CD14-positive monocyte (primary cell): ENCODE data around the gene OBSCN. TPM values are rescaled to one million over a fixed set of nuclear protein-coding genes. Genes with fewer than 3 reads are reported as not detected.

Experiments used
- DNase-seq, 3 donors: peaks; one replicate each; pipeline ENCODE4 v3.0.0-alpha.2; 2011 to 2022
- H2AFZ ChIP-seq: 2 replicates; pipeline ENCODE4 v1.6.0; 2012; ENCODE audit warnings: mild to moderate bottlenecking, low read depth, low read length, inconsistent platforms; ENCODE audit not compliant: insufficient read depth, poor library complexity, severe bottlenecking
- H3K27ac ChIP-seq, 2 donors: 1 replicate in 1 of 2; 2 replicates in 1 of 2; pipeline ENCODE4 v1.5.1; 2012 to 2013; ENCODE audit warnings: low read length in 2 of 2, control low read depth in 1 of 2, inconsistent platforms in 1 of 2, low read depth in 1 of 2, mild to moderate bottlenecking in 1 of 2
- H3K27me3 ChIP-seq, 2 donors: one replicate each; pipeline versions ENCODE4 v1.6.0 to v1.6.1; 2011 to 2013; ENCODE audit warnings: low read length in 2 of 2; ENCODE audit not compliant: control insufficient read depth in 2 of 2, insufficient read depth in 2 of 2
- H3K36me3 ChIP-seq, 2 donors: replicated peaks in 1 of 2; 1 replicate in 1 of 2; 2 replicates in 1 of 2; pipeline versions ENCODE4 v1.5.1 to v1.6.1; 2012 to 2013; ENCODE audit warnings: low read length in 2 of 2, control low read depth in 1 of 2, inconsistent platforms in 1 of 2, mild to moderate bottlenecking in 1 of 2; ENCODE audit not compliant: insufficient read depth in 2 of 2, control insufficient read depth in 1 of 2
- H3K4me1 ChIP-seq, 2 donors: 1 replicate in 1 of 2; 2 replicates in 1 of 2; pipeline versions ENCODE4 v1.5.1 to v1.6.1; 2012 to 2013; ENCODE audit warnings: low read length in 2 of 2, control low read depth in 1 of 2, inconsistent platforms in 1 of 2, mild to moderate bottlenecking in 1 of 2, moderate library complexity in 1 of 2; ENCODE audit not compliant: insufficient read depth in 2 of 2, control insufficient read depth in 1 of 2
- H3K4me2 ChIP-seq: replicated peaks from 2 replicates; pipeline ENCODE3; 2012; ENCODE audit warnings: low read length, moderate library complexity, mild to moderate bottlenecking; ENCODE audit not compliant: poor library complexity, severe bottlenecking; ENCODE audit errors: extremely low read depth
- H3K4me3 ChIP-seq, 3 experiments: fragments of 200-600 bp in 1 of 3; sonication (generic) in 1 of 3; replicated peaks in 1 of 3; 1 replicate in 2 of 3; 2 replicates in 1 of 3; pipeline ENCODE4 v1.5.1; 2011 to 2013; ENCODE audit warnings: low read length in 3 of 3, mild to moderate bottlenecking in 3 of 3, control low read depth in 2 of 3, low read depth in 2 of 3, inconsistent platforms in 1 of 3, moderate library complexity in 1 of 3
- H3K79me2 ChIP-seq: 2 replicates; pipeline ENCODE4 v1.6.0; 2012; ENCODE audit warnings: mild to moderate bottlenecking, control low read depth, inconsistent platforms, low read length, moderate library complexity; ENCODE audit not compliant: insufficient read depth
- H3K9ac ChIP-seq: 2 replicates; pipeline ENCODE4 v1.6.0; 2017; ENCODE audit warnings: low read length, mild to moderate bottlenecking; ENCODE audit not compliant: insufficient read depth, poor library complexity, severe bottlenecking
- H3K9me3 ChIP-seq, 2 donors: replicated peaks in 1 of 2; 1 replicate in 1 of 2; 2 replicates in 1 of 2; pipeline versions ENCODE4 v1.5.1 to v1.6.1; 2012 to 2013; ENCODE audit warnings: low read length in 2 of 2, control low read depth in 1 of 2; ENCODE audit not compliant: control insufficient read depth in 1 of 2, insufficient read depth in 1 of 2
- H4K20me1 ChIP-seq: 2 replicates; pipeline ENCODE4 v1.6.0; 2012; ENCODE audit warnings: mild to moderate bottlenecking, low read length, control low read depth, moderate library complexity; ENCODE audit not compliant: insufficient read depth
- H3K27ac Mint-ChIP-seq, 7 donors: one replicate each; pipeline ENCODE4 v1.8.0; 2020; ENCODE audit warnings: mild to moderate bottlenecking in 7 of 7, mixed read lengths in 7 of 7, moderate library complexity in 6 of 7, inconsistent platforms in 2 of 7
- H3K27me3 Mint-ChIP-seq, 3 donors: one replicate each; pipeline ENCODE4 v1.8.0; 2021 to 2022; ENCODE audit warnings: low read depth in 3 of 3, mild to moderate bottlenecking in 3 of 3, mixed read lengths in 3 of 3, moderate library complexity in 3 of 3, inconsistent platforms in 1 of 3
- H3K36me3 Mint-ChIP-seq, 2 donors: one replicate each; pipeline ENCODE4 v1.8.0; 2020; ENCODE audit warnings: mixed read lengths in 2 of 2, inconsistent platforms in 1 of 2, mild to moderate bottlenecking in 1 of 2
- H3K4me1 Mint-ChIP-seq: one replicate; pipeline ENCODE4 v1.8.0; 2020; ENCODE audit warnings: mild to moderate bottlenecking, mixed read lengths
- H3K4me3 Mint-ChIP-seq, 2 donors: one replicate each; pipeline ENCODE4 v1.8.0; 2020; ENCODE audit warnings: mild to moderate bottlenecking in 2 of 2, mixed read lengths in 2 of 2, moderate library complexity in 1 of 2
- H3K9me3 Mint-ChIP-seq, 7 donors: one replicate each; pipeline ENCODE4 v1.8.0; 2020 to 2022; ENCODE audit warnings: mixed read lengths in 7 of 7, mild to moderate bottlenecking in 6 of 7, moderate library complexity in 6 of 7, inconsistent platforms in 2 of 7
- CTCF ChIP-seq: fragments of 200-600 bp; IDR thresholded peaks from one replicate; pipeline ENCODE4 v1.8.0; 2022; ENCODE audit warnings: antibody characterized with exemption, mild to moderate bottlenecking
- WGBS: methylation state at CpG from one replicate; pipeline ENCODE4 v1.1.5; 2013; ENCODE audit warnings: missing lambda C conversion rate; ENCODE audit not compliant: insufficient coverage; 5-methylcytosine and 5-hydroxymethylcytosine counted together
- intact Hi-C, 2 donors: fragments of 100-400 bp; cut with micrococcal nuclease; formaldehyde crosslinking; loops; one replicate each; pipeline versions ENCODE4 v1.15.0 to v1.15.1; 2023
- polyA plus RNA-seq, 3 donors: library from polyadenylated mRNA; depleted of rRNA in 1 of 3; unstranded in 2 of 3; stranded (reverse) in 1 of 3; fragments of 300-500 nt in 2 of 3; fragments of >200 nt in 1 of 3; fragmentation: Illumina TruSeq in 2 of 3; gene quantifications; 1 replicate in 2 of 3; 2 replicates in 1 of 3; pipeline ENCODE4 v1.2.3, GENCODE V29; 2012 to 2021

Gene OBSCN
- polyA plus RNA-seq, 3 donors = 0.57 to 1.5 (median 0.76) TPM

GRCh38 chr1:228190182-228190581 is 17.7 kb upstream of the OBSCN start:
- H3K4me3 Mint-ChIP-seq = no peak overlapping the region
- Histone ChIP-seq H3K9ac (no peak overlapping the region), H3K36me3 (no peaks in the 10 kb centered on the region), H3K27ac (no peak overlapping the region), H3K9me3 (no peaks in the 10 kb centered on the region), H3K79me2 (no peaks in the 10 kb centered on the region), H3K4me1 (no peaks in the 10 kb centered on the region), H3K4me3 (no peak overlapping the region), H4K20me1 (no peaks in the 10 kb centered on the region), H3K27me3 (no peaks in the 10 kb centered on the region), H3K4me2 (no peak overlapping the region), H2AFZ (no peak overlapping the region)
- no peaks in the 10 kb centered on the region for H3K36me3 Mint-ChIP-seq
- WGBS = 95% methylated on average over 12 of the region's 14 CpGs
- no peak overlapping the region for H3K27ac Mint-ChIP-seq
- peaks cover 0 to 3% (median 1%) of the 10 kb centered on the region in 7 donors for H3K9me3 Mint-ChIP-seq
- H3K27me3 Mint-ChIP-seq = peaks cover 0 to 3% (median 2%) of the 10 kb centered on the region in 3 donors
- TF ChIP-seq CTCF = no peak
- no peak for DNase-seq
- intact Hi-C loops = no loop called here
- H3K4me1 Mint-ChIP-seq = no peaks in the 10 kb centered on the region

- Histone ChIP-seq H3K79me2 (no peaks in the 10 kb centered on the region), H3K27ac (no peak overlapping the region), H3K27me3 (no peaks in the 10 kb centered on the region), H3K4me1 (no peaks in the 10 kb centered on the region), H4K20me1 (no peaks in the 10 kb centered on the region), H2AFZ (no peak overlapping the region), H3K36me3 (no peaks in the 10 kb centered on the region), H3K9me3 (no peaks in the 10 kb centered on the region), H3K9ac (no peak overlapping the region), H3K4me2 (no peak overlapping the region), H3K4me3 (no peak overlapping the region)
- Mint-ChIP-seq H3K4me1 (no peaks in the 10 kb centered on the region), H3K36me3 (no peaks in the 10 kb centered on the region), H3K27ac (peak overlapping the region in 1 of 7 donors; percentile 51), H3K9me3 (peaks cover 0 to 3% (median 2%) of the 10 kb centered on the region in 7 donors), H3K27me3 (peaks cover 0 to 3% (median 2%) of the 10 kb centered on the region in 3 donors), H3K4me3 (no peak overlapping the region)
- intact Hi-C loops = no loop called here
- no peak for TF ChIP-seq CTCF
- 93% methylated on average over 2 of the region's 5 CpGs for WGBS
- DNase-seq = no peak
These were observed 17.1 kb upstream of the OBSCN start for GRCh38 chr1:228190778-228191177.
